Liver (tissue), 9 donors: ENCODE results near the gene BST1. TPM values are rescaled to one million over a fixed set of nuclear protein-coding genes. Genes with fewer than 3 reads are reported as not detected.

Source experiments
- DNase-seq: peaks from one replicate; pipeline ENCODE4 v3.0.0-alpha.2; 2017; ENCODE audit warnings: low spot score
- H3K27ac ChIP-seq, 2 donors: one replicate each; pipeline ENCODE4 v1.7.0; 2013; ENCODE audit warnings: inconsistent platforms in 2 of 2, low read length in 2 of 2, control low read depth in 1 of 2, low read depth in 1 of 2, mild to moderate bottlenecking in 1 of 2
- H3K27me3 ChIP-seq, 4 donors: one replicate each; pipeline versions ENCODE4 v1.6.1 to v1.7.0; 2013; ENCODE audit warnings: low read length in 3 of 4, inconsistent platforms in 1 of 4, mild to moderate bottlenecking in 1 of 4, moderate library complexity in 1 of 4; ENCODE audit not compliant: control insufficient read depth in 4 of 4, insufficient read depth in 4 of 4
- H3K36me3 ChIP-seq, 4 donors: one replicate each; pipeline versions ENCODE4 v1.6.1 to v1.7.0; 2013; ENCODE audit warnings: low read length in 3 of 4, mild to moderate bottlenecking in 3 of 4, low read depth in 1 of 4, moderate library complexity in 1 of 4; ENCODE audit not compliant: control insufficient read depth in 4 of 4, insufficient read depth in 3 of 4
- H3K4me1 ChIP-seq, 4 donors: one replicate each; pipeline versions ENCODE4 v1.6.1 to v1.7.0; 2013; ENCODE audit warnings: low read length in 3 of 4, mild to moderate bottlenecking in 3 of 4, moderate library complexity in 1 of 4; ENCODE audit not compliant: control insufficient read depth in 4 of 4, insufficient read depth in 4 of 4
- H3K4me3 ChIP-seq, 3 donors: one replicate each; pipeline versions ENCODE4 v1.6.1 to v1.7.0; 2013; ENCODE audit warnings: low read length in 3 of 3, control low read depth in 1 of 3, low read depth in 1 of 3, mild to moderate bottlenecking in 1 of 3
- H3K9ac ChIP-seq, 2 donors: one replicate each; pipeline ENCODE4 v1.7.0; 2013; ENCODE audit warnings: low read length in 2 of 2, mild to moderate bottlenecking in 2 of 2, moderate library complexity in 2 of 2, control low read depth in 1 of 2, low read depth in 1 of 2
- H3K9me3 ChIP-seq, 4 donors: one replicate each; pipeline versions ENCODE4 v1.6.1 to v1.7.0; 2013; ENCODE audit warnings: low read length in 3 of 4; ENCODE audit not compliant: control insufficient read depth in 4 of 4
- EGR1 ChIP-seq, 2 donors: IDR thresholded peaks; 2 replicates each; pipeline ENCODE4 v1.6.1; 2016 to 2018; ENCODE audit warnings: antibody characterized with exemption in 2 of 2, low read depth in 2 of 2
- FOXA1 ChIP-seq: IDR thresholded peaks from 2 replicates; pipeline ENCODE4 v1.6.1; 2016; ENCODE audit warnings: antibody characterized with exemption
- FOXA2 ChIP-seq: IDR thresholded peaks from 2 replicates; pipeline ENCODE4 v1.6.1; 2016; ENCODE audit warnings: antibody characterized with exemption
- GABPA ChIP-seq, 2 donors: IDR thresholded peaks in 1 of 2; conservative IDR thresholded peaks in 1 of 2; 2 replicates each; pipeline ENCODE4 v1.6.1; 2016; ENCODE audit warnings: antibody characterized with exemption in 2 of 2, mild to moderate bottlenecking in 1 of 2, moderate library complexity in 1 of 2
- HNF4A ChIP-seq, 2 donors: conservative IDR thresholded peaks; 2 replicates each; pipeline ENCODE4 v1.6.1; 2016; ENCODE audit warnings: antibody characterized with exemption in 2 of 2, mild to moderate bottlenecking in 2 of 2
- HNF4G ChIP-seq: IDR thresholded peaks from 2 replicates; pipeline ENCODE4 v1.6.1; 2016; ENCODE audit warnings: antibody characterized with exemption
- JUND ChIP-seq, 2 donors: IDR thresholded peaks; 2 replicates each; pipeline ENCODE4 v1.6.1; 2016; ENCODE audit warnings: antibody characterized with exemption in 2 of 2
- NR2F2 ChIP-seq: IDR thresholded peaks from 2 replicates; pipeline ENCODE4 v1.6.1; 2016; ENCODE audit warnings: antibody characterized with exemption
- RAD21 ChIP-seq, 2 donors: IDR thresholded peaks; 2 replicates each; pipeline ENCODE4 v1.6.1; 2016; ENCODE audit warnings: antibody characterized with exemption in 2 of 2, mild to moderate bottlenecking in 2 of 2
- RXRA ChIP-seq, 2 donors: IDR thresholded peaks; 2 replicates each; pipeline ENCODE4 v1.6.1; 2017 to 2018; ENCODE audit warnings: antibody characterized with exemption in 2 of 2, mild to moderate bottlenecking in 1 of 2
- SP1 ChIP-seq: IDR thresholded peaks from 2 replicates; pipeline ENCODE4 v1.6.1; 2018; ENCODE audit warnings: antibody characterized with exemption, mild to moderate bottlenecking
- TAF1 ChIP-seq: conservative IDR thresholded peaks from 2 replicates; pipeline ENCODE4 v1.6.1; 2016; ENCODE audit warnings: antibody characterized with exemption, mild to moderate bottlenecking
- YY1 ChIP-seq: IDR thresholded peaks from 2 replicates; pipeline ENCODE4 v1.6.1; 2016; ENCODE audit warnings: antibody characterized with exemption, mild to moderate bottlenecking
- WGBS: extraction: QIAGEN DNeasy Blood & Tissue Kit; methylation state at CpG from one replicate; pipeline ENCODE4 v1.1.7; 2013; 5-methylcytosine and 5-hydroxymethylcytosine counted together
- polyA plus RNA-seq, 2 donors: library from polyadenylated mRNA; stranded (reverse) in 1 of 2; unstranded in 1 of 2; fragments of 200-250 nt in 1 of 2; fragments of >200 nt in 1 of 2; fragmentation: Nextera tagmentation in 1 of 2; extraction: Ambion mirVana in 1 of 2; gene quantifications; one replicate each; pipeline versions ENCODE4 v1.2.1 to v1.2.3, GENCODE V29; 2013 to 2015
- total RNA-seq, 2 donors: library from RNA; depleted of rRNA; stranded (reverse); fragments of >200 nt; gene quantifications; one replicate each; pipeline ENCODE4 v1.2.3, GENCODE V29; 2014
- TF ChIP-seq, protein P1 (sequence below): IDR thresholded peaks from 2 replicates; pipeline ENCODE4 v1.6.1; 2016; ENCODE audit warnings: antibody characterized with exemption
- TF ChIP-seq, protein P2 (sequence below): fragments of 150-350 bp; IDR thresholded peaks from 2 replicates; pipeline ENCODE4 v1.5.1; 2017; ENCODE audit warnings: improper control_type of control experiment, low read depth, low read length; ENCODE audit not compliant: missing input control
- TF ChIP-seq, protein P3 (sequence below): IDR thresholded peaks from 2 replicates; pipeline ENCODE4 v1.6.1; 2016; ENCODE audit warnings: antibody characterized with exemption
- TF ChIP-seq, protein P4 (sequence below): IDR thresholded peaks from 2 replicates; pipeline ENCODE4 v1.6.1; 2016; ENCODE audit warnings: antibody characterized with exemption, mild to moderate bottlenecking
- TF ChIP-seq, protein P5 (sequence below): IDR thresholded peaks from 2 replicates; pipeline ENCODE4 v1.6.1; 2016; ENCODE audit warnings: antibody characterized with exemption
- donor health status: healthy.
- donor health status: healthy.
- donor health status: healthy.
- donor health status: healthy.
- donor health status: healthy.

BST1 gene
- total and polyA plus RNA-seq, 4 donors, result 3.7 to 13.2 (median 9.9) TPM

DNA sequence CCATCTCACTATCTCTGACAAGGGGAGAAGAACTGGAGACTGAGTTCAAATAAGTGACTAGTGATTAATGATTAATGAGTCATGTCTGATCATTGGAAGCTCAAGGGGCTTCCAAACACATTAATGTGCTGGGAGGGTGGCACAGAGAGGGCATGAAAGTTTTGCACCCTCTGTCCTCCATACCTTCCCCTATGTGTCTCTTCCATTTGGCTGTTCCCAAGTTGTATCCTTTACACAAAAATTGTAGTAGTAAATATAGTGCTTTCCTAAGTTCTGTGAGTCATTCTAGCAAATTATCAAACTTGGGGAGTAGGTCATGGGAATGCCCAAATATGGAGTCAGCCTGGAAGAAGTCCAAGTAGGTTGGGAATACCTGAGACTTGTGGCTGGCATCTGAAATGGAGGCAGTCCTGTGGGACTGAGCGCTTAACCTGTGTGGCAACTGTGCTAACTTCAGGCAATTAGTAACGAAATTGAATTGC lies 25.3 kb upstream of the BST1 start:
- Histone ChIP-seq H3K9me3 (no peaks in the 10 kb centered on the region), H3K36me3 (no peaks in the 10 kb centered on the region), H3K9ac (no peak overlapping the region), H3K4me1 (peaks cover 3 to 8% (median 5%) of the 10 kb centered on the region in 4 donors), H3K27ac (peak overlapping the region; percentile 49 to 77), H3K27me3 (no peaks in the 10 kb centered on the region), H3K4me3 (no peak overlapping the region)
- 53% methylated on average over 2 of the region's 2 CpGs for WGBS
- DNase-seq, result no peak
- TF ChIP-seq, protein P1, sequence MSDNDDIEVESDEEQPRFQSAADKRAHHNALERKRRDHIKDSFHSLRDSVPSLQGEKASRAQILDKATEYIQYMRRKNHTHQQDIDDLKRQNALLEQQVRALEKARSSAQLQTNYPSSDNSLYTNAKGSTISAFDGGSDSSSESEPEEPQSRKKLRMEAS, result no peak
- TF ChIP-seq SP1 (peak; percentile 80), YY1 (peak; percentile 88), RAD21 (IDR thresholded peaks at IDR 0.05) (peak; percentile 27 to 56), HNF4A (conservative IDR thresholded peaks at IDR 0.05) (peak; percentile 26 to 37), FOXA2 (peak; percentile 26), TAF1 (peak; percentile 21), EGR1 (IDR thresholded peaks at IDR 0.05; ENCODE audit: low read depth in 2 of 2) (no peak), JUND (IDR thresholded peaks at IDR 0.05) (peak; percentile 90 to 92), FOXA1 (no peak), GABPA (IDR thresholded peaks at IDR 0.05 in 1 of 2, conservative IDR thresholded peaks at IDR 0.05 in 1 of 2) (no peak), NR2F2 (no peak), HNF4G (no peak), RXRA (IDR thresholded peaks at IDR 0.05) (peak; percentile 37 to 47)
- TF ChIP-seq, protein P2, sequence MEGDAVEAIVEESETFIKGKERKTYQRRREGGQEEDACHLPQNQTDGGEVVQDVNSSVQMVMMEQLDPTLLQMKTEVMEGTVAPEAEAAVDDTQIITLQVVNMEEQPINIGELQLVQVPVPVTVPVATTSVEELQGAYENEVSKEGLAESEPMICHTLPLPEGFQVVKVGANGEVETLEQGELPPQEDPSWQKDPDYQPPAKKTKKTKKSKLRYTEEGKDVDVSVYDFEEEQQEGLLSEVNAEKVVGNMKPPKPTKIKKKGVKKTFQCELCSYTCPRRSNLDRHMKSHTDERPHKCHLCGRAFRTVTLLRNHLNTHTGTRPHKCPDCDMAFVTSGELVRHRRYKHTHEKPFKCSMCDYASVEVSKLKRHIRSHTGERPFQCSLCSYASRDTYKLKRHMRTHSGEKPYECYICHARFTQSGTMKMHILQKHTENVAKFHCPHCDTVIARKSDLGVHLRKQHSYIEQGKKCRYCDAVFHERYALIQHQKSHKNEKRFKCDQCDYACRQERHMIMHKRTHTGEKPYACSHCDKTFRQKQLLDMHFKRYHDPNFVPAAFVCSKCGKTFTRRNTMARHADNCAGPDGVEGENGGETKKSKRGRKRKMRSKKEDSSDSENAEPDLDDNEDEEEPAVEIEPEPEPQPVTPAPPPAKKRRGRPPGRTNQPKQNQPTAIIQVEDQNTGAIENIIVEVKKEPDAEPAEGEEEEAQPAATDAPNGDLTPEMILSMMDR, result no peak
- TF ChIP-seq, protein P3, sequence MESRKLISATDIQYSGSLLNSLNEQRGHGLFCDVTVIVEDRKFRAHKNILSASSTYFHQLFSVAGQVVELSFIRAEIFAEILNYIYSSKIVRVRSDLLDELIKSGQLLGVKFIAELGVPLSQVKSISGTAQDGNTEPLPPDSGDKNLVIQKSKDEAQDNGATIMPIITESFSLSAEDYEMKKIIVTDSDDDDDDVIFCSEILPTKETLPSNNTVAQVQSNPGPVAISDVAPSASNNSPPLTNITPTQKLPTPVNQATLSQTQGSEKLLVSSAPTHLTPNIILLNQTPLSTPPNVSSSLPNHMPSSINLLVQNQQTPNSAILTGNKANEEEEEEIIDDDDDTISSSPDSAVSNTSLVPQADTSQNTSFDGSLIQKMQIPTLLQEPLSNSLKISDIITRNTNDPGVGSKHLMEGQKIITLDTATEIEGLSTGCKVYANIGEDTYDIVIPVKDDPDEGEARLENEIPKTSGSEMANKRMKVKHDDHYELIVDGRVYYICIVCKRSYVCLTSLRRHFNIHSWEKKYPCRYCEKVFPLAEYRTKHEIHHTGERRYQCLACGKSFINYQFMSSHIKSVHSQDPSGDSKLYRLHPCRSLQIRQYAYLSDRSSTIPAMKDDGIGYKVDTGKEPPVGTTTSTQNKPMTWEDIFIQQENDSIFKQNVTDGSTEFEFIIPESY, result peak; percentile 56
- TF ChIP-seq, protein P4, sequence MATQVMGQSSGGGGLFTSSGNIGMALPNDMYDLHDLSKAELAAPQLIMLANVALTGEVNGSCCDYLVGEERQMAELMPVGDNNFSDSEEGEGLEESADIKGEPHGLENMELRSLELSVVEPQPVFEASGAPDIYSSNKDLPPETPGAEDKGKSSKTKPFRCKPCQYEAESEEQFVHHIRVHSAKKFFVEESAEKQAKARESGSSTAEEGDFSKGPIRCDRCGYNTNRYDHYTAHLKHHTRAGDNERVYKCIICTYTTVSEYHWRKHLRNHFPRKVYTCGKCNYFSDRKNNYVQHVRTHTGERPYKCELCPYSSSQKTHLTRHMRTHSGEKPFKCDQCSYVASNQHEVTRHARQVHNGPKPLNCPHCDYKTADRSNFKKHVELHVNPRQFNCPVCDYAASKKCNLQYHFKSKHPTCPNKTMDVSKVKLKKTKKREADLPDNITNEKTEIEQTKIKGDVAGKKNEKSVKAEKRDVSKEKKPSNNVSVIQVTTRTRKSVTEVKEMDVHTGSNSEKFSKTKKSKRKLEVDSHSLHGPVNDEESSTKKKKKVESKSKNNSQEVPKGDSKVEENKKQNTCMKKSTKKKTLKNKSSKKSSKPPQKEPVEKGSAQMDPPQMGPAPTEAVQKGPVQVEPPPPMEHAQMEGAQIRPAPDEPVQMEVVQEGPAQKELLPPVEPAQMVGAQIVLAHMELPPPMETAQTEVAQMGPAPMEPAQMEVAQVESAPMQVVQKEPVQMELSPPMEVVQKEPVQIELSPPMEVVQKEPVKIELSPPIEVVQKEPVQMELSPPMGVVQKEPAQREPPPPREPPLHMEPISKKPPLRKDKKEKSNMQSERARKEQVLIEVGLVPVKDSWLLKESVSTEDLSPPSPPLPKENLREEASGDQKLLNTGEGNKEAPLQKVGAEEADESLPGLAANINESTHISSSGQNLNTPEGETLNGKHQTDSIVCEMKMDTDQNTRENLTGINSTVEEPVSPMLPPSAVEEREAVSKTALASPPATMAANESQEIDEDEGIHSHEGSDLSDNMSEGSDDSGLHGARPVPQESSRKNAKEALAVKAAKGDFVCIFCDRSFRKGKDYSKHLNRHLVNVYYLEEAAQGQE, result no peak
- TF ChIP-seq, protein P5, sequence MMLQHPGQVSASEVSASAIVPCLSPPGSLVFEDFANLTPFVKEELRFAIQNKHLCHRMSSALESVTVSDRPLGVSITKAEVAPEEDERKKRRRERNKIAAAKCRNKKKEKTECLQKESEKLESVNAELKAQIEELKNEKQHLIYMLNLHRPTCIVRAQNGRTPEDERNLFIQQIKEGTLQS, result no peak
